ENCODE data around the gene PPM1H.
"Not testable (repeated sequence)": the region's sequence is repeated elsewhere in the genome, so short reads cannot be mapped to it uniquely, and the experiment has no call there.

The PPM1H gene

GRCh38 chr12:62767496-62767895 lies 167.5 kb downstream of the PPM1H start:
- in situ Hi-C loops (cut with HindIII; ENCODE audit: low pct_ligation_motif_present, low pct_unique_long_range_greater_than_20kb, low sequenced_read_pairs): no loop called here
- peak; percentile 40 for DNase-seq

GRCh38 chr12:62766496-62766895 lies 168.5 kb downstream of the PPM1H start:
- DNase-seq: no peak
- in situ Hi-C loops (cut with HindIII; ENCODE audit: low pct_ligation_motif_present, low pct_unique_long_range_greater_than_20kb, low sequenced_read_pairs): no loop called here

- DNase-seq: no peak
- in situ Hi-C loops (cut with HindIII; ENCODE audit: low pct_ligation_motif_present, low pct_unique_long_range_greater_than_20kb, low sequenced_read_pairs): no loop called here
Measured at GRCh38 chr12:62763861-62764645, 170.9 kb downstream of the PPM1H start.

GRCh38 chr12:62763312-62763711 lies 171.6 kb downstream of the PPM1H start:
- in situ Hi-C loops (cut with HindIII; ENCODE audit: low pct_ligation_motif_present, low pct_unique_long_range_greater_than_20kb, low sequenced_read_pairs): no loop called here
- no peak for DNase-seq

- in situ Hi-C loops (cut with HindIII; ENCODE audit: low pct_ligation_motif_present, low pct_unique_long_range_greater_than_20kb, low sequenced_read_pairs): no loop called here
- DNase-seq: no peak
Measured at GRCh38 chr12:62762645-62763044, 172.3 kb downstream of the PPM1H start.

GRCh38 chr12:62761658-62762057 lies 173.3 kb downstream of the PPM1H start:
- DNase-seq: no peak
- in situ Hi-C loops (cut with HindIII; ENCODE audit: low pct_ligation_motif_present, low pct_unique_long_range_greater_than_20kb, low sequenced_read_pairs): no loop called here

GRCh38 chr12:62760779-62761178 lies 174.2 kb downstream of the PPM1H start:
- in situ Hi-C loops (cut with HindIII; ENCODE audit: low pct_ligation_motif_present, low pct_unique_long_range_greater_than_20kb, low sequenced_read_pairs): no loop called here
- DNase-seq: peak; percentile 83

- in situ Hi-C loops (cut with HindIII; ENCODE audit: low pct_ligation_motif_present, low pct_unique_long_range_greater_than_20kb, low sequenced_read_pairs): not testable (repeated sequence)
- peak; percentile 21 for DNase-seq
Measured at GRCh38 chr12:62760341-62760740, 174.6 kb downstream of the PPM1H start.

- in situ Hi-C loops (cut with HindIII; ENCODE audit: low pct_ligation_motif_present, low pct_unique_long_range_greater_than_20kb, low sequenced_read_pairs): no loop called here
- DNase-seq: no peak
Measured at GRCh38 chr12:62758216-62758615, 176.7 kb downstream of the PPM1H start.

GRCh38 chr12:62757048-62757447 lies 177.9 kb downstream of the PPM1H start:
- no peak for DNase-seq
- in situ Hi-C loops (cut with HindIII; ENCODE audit: low pct_ligation_motif_present, low pct_unique_long_range_greater_than_20kb, low sequenced_read_pairs): no loop called here

GRCh38 chr12:62754706-62755105 lies 180.2 kb downstream of the PPM1H start:
- in situ Hi-C loops (cut with HindIII; ENCODE audit: low pct_ligation_motif_present, low pct_unique_long_range_greater_than_20kb, low sequenced_read_pairs): no loop called here
- DNase-seq: no peak

- no peak for DNase-seq
- in situ Hi-C loops (cut with HindIII; ENCODE audit: low pct_ligation_motif_present, low pct_unique_long_range_greater_than_20kb, low sequenced_read_pairs): no loop called here
Measured at GRCh38 chr12:62751810-62752155, 183.2 kb downstream of the PPM1H start.

- in situ Hi-C loops (cut with HindIII; ENCODE audit: low pct_ligation_motif_present, low pct_unique_long_range_greater_than_20kb, low sequenced_read_pairs): no loop called here
- no peak for DNase-seq
Measured at GRCh38 chr12:62750941-62751809, 183.8 kb downstream of the PPM1H start.

- in situ Hi-C loops (cut with HindIII; ENCODE audit: low pct_ligation_motif_present, low pct_unique_long_range_greater_than_20kb, low sequenced_read_pairs): no loop called here
Measured at GRCh38 chr12:62749586-62749985, 185.4 kb downstream of the PPM1H start.

GRCh38 chr12:62748941-62749468 lies 185.9 kb downstream of the PPM1H start:
- DNase-seq: no peak
- in situ Hi-C loops (cut with HindIII; ENCODE audit: low pct_ligation_motif_present, low pct_unique_long_range_greater_than_20kb, low sequenced_read_pairs): no loop called here

More at GRCh38 chr12:62749586-62749985, 185.4 kb downstream of the PPM1H start:
- DNase-seq: no peak

- in situ Hi-C loops (cut with HindIII; ENCODE audit: low pct_ligation_motif_present, low pct_unique_long_range_greater_than_20kb, low sequenced_read_pairs): no loop called here
- no peak for DNase-seq
Measured at GRCh38 chr12:62744551-62744950, 190.4 kb downstream of the PPM1H start.

- in situ Hi-C loops (cut with HindIII; ENCODE audit: low pct_ligation_motif_present, low pct_unique_long_range_greater_than_20kb, low sequenced_read_pairs): no loop called here
- DNase-seq: no peak
Measured at GRCh38 chr12:62739266-62740015, 195.5 kb downstream of the PPM1H start.

- in situ Hi-C loops (cut with HindIII; ENCODE audit: low pct_ligation_motif_present, low pct_unique_long_range_greater_than_20kb, low sequenced_read_pairs): no loop called here
- no peak for DNase-seq
Measured at GRCh38 chr12:62738616-62739015, 196.3 kb downstream of the PPM1H start.

- no peak for DNase-seq
- in situ Hi-C loops (cut with HindIII; ENCODE audit: low pct_ligation_motif_present, low pct_unique_long_range_greater_than_20kb, low sequenced_read_pairs): no loop called here
Measured at GRCh38 chr12:62738105-62738504, 196.8 kb downstream of the PPM1H start.
